ENCODE data around the gene UBR4. TPM values are rescaled to one million over a fixed set of nuclear protein-coding genes. Genes with fewer than 3 reads are reported as not detected.

UBR4 gene
- total RNA-seq, 1 experiment from 2014 or later: 107 TPM

GRCh38 chr1:19044471-19044870 is 165.6 kb downstream of the UBR4 start:
- no peak overlapping the region for H2AFZ ChIP-seq (ENCODE audit: low read depth, low read length, poor library complexity, severe bottlenecking)
- intact Hi-C loops (cut with micrococcal nuclease): no loop called here
- no peaks in the 10 kb centered on the region for H3K79me2 ChIP-seq (ENCODE audit: insufficient read depth, low read length)
- ChIA-PET POLR2A (no interaction called here), CTCF (no interaction called here), RAD21 (ENCODE audit: low non-redundant PET in 1 of 2, low total read pairs in 2 of 2, uncharacterized antibody in 2 of 2, unreplicated experiment in 2 of 2) (no interaction called here)
- H3K4me1 ChIP-seq (ENCODE audit: control insufficient read depth in 1 of 2, insufficient read depth in 2 of 2, low read length in 2 of 2): no peaks in the 10 kb centered on the region
- H4K20me1 ChIP-seq (ENCODE audit: insufficient read depth): no peaks in the 10 kb centered on the region
- ATAC-seq (no peak), DNase-seq (ENCODE audit: low read depth, low spot score) (no peak)
- no peak overlapping the region for H3K4me2 ChIP-seq (ENCODE audit: low read length)
- TF ChIP-seq SP1 (IDR thresholded peaks at IDR 0.05; ENCODE audit: low read depth) (no peak), ATF3 (IDR thresholded peaks at IDR 0.05) (no peak), YY1 (IDR thresholded peaks at IDR 0.05; ENCODE audit: extremely low read depth, insufficient replicate concordance, low read depth, low read length) (no peak), SRF (IDR thresholded peaks at IDR 0.05; ENCODE audit: low read depth) (no peak), EGR1 (IDR thresholded peaks at IDR 0.05; ENCODE audit: low read depth) (no peak), FOSL1 (IDR thresholded peaks at IDR 0.05; ENCODE audit: low read depth) (no peak), CBX3 (IDR thresholded peaks at IDR 0.05; ENCODE audit: low read depth) (no peak), SIN3A (IDR thresholded peaks at IDR 0.05; ENCODE audit: low read depth) (no peak), RAD21 (IDR thresholded peaks at IDR 0.05; ENCODE audit: low read depth) (no peak)
- TF ChIP-seq, protein P1, sequence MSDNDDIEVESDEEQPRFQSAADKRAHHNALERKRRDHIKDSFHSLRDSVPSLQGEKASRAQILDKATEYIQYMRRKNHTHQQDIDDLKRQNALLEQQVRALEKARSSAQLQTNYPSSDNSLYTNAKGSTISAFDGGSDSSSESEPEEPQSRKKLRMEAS (IDR thresholded peaks at IDR 0.05): no peak
- H3K27ac ChIP-seq (ENCODE audit: low read depth, low read length): no peak overlapping the region
- no peaks in the 10 kb centered on the region for H3K9me3 ChIP-seq (ENCODE audit: control insufficient read depth in 1 of 2, insufficient read depth in 1 of 2, low read depth in 1 of 2, low read length in 2 of 2)
- no TSS peak for BruUV-seq (replicated peaks)
- H3K36me3 ChIP-seq (ENCODE audit: control insufficient read depth in 1 of 2, insufficient read depth in 2 of 2, low read length in 2 of 2): no peaks in the 10 kb centered on the region
- no peak overlapping the region for H3K4me3 ChIP-seq (replicated peaks in 1 of 2; ENCODE audit: low read depth in 1 of 2, low read length in 2 of 2)
- H3K9me2 ChIP-seq (ENCODE audit: insufficient read depth): no peaks in the 10 kb centered on the region
- no peak overlapping the region for H3K9ac ChIP-seq (ENCODE audit: low read length)
- H3K27me3 ChIP-seq (ENCODE audit: insufficient read depth, low read length): no peaks in the 10 kb centered on the region

DNA sequence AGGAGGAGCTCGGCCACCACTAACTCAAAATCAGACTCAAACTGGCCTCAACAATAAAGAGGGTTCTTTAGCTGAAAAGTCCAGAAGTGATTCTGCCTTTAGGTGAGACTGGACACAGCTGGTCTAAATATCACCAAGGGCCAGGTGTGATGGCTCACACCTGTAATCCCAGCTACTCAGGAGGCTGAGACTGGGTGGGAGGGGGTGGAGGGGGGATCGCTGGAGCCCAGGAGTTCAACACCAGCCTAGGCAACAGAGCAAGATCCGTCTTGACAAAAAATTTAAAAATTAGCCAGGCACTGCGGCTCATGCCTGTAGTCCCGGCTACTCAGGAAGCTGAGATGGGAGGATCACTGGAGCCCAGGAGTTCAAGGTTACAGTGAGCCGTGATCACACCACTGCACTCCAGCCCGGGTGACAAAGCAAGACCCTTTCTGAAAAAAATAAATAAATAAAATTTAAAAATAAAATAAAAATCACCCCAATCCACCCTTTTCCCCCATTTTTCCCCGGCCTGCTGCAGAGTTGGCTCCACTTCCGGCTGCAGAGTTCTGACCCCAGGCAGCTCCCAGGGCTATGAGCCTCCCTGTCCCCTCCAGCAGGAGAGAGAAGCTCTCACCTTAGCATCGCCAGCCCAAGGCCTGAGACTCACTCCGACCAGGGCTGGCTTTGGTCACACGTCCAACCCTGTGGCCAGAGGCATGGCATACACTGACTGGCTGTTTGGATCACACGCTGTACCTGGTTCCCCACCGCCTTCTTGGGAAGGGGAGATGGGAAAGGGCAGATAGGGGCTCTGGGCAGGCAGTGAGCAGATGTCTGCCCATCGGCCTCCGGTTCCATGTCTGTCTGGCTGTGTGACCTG is 166.3 kb downstream of the UBR4 start:
- H4K20me1 ChIP-seq (ENCODE audit: insufficient read depth): no peaks in the 10 kb centered on the region
- H2AFZ ChIP-seq (ENCODE audit: low read depth, low read length, poor library complexity, severe bottlenecking): no peak overlapping the region
- ChIA-PET CTCF (interaction anchor here (1.1 kb wide), 1 partner anchor 136 kb away, joined by 3 read pairs; no protein-coding TSS in a partner anchor), POLR2A (no interaction called here), RAD21 (ENCODE audit: low non-redundant PET in 1 of 2, low total read pairs in 2 of 2, uncharacterized antibody in 2 of 2, unreplicated experiment in 2 of 2) (no interaction called here)
- H3K36me3 ChIP-seq (ENCODE audit: control insufficient read depth in 1 of 2, insufficient read depth in 2 of 2, low read length in 2 of 2): no peaks in the 10 kb centered on the region
- H3K79me2 ChIP-seq (ENCODE audit: insufficient read depth, low read length): no peaks in the 10 kb centered on the region
- H3K9me2 ChIP-seq (ENCODE audit: insufficient read depth): no peaks in the 10 kb centered on the region
- BruUV-seq (replicated peaks): no TSS peak
- H3K9ac ChIP-seq (ENCODE audit: low read length): no peak overlapping the region
- ATAC-seq (no peak), DNase-seq (ENCODE audit: low read depth, low spot score) (no peak)
- H3K9me3 ChIP-seq (ENCODE audit: control insufficient read depth in 1 of 2, insufficient read depth in 1 of 2, low read depth in 1 of 2, low read length in 2 of 2): no peaks in the 10 kb centered on the region
- H3K4me1 ChIP-seq (ENCODE audit: control insufficient read depth in 1 of 2, insufficient read depth in 2 of 2, low read length in 2 of 2): no peaks in the 10 kb centered on the region
- no peaks in the 10 kb centered on the region for H3K27me3 ChIP-seq (ENCODE audit: insufficient read depth, low read length)
- intact Hi-C loops (cut with micrococcal nuclease): no loop called here
- H3K4me2 ChIP-seq (ENCODE audit: low read length): no peak overlapping the region
- no peak overlapping the region for H3K27ac ChIP-seq (ENCODE audit: low read depth, low read length)
- H3K4me3 ChIP-seq (replicated peaks in 1 of 2; ENCODE audit: low read depth in 1 of 2, low read length in 2 of 2): no peak overlapping the region
- TF ChIP-seq ELF1 (IDR thresholded peaks at IDR 0.05; ENCODE audit: borderline replicate concordance, low read depth) (no peak), REST (IDR thresholded peaks at IDR 0.05; ENCODE audit: low read depth) (no peak), POLR2AphosphoS5 (IDR thresholded peaks at IDR 0.05; ENCODE audit: low read depth, low read length) (no peak), CBX3 (IDR thresholded peaks at IDR 0.05; ENCODE audit: low read depth) (no peak), ZFX (IDR thresholded peaks at IDR 0.05) (no peak), SP1 (IDR thresholded peaks at IDR 0.05; ENCODE audit: low read depth) (no peak), RAD21 (IDR thresholded peaks at IDR 0.05; ENCODE audit: low read depth) (no peak), FOSL1 (IDR thresholded peaks at IDR 0.05; ENCODE audit: low read depth) (no peak), POLR2A (IDR thresholded peaks at IDR 0.05; ENCODE audit: borderline replicate concordance, extremely low read depth, insufficient read depth, insufficient read length) (no peak), ATF3 (IDR thresholded peaks at IDR 0.05) (no peak)

Data from HCT116 (cell line).